GM12873 (cell line): ENCODE data around the gene MARCHF9.

Source experiments
- TF ChIP-seq, protein P1 (sequence below): IDR thresholded peaks from 2 replicates; pipeline ENCODE4 v1.5.1; 2012; ENCODE audit warnings: low read depth, mild to moderate bottlenecking, moderate library complexity, low read length, control low read depth; ENCODE audit not compliant: insufficient read depth; ENCODE audit errors: missing control alignments

MARCHF9 gene

GRCh38 chr12:57734591-57734990 lies 20.3 kb upstream of the MARCHF9 start:
- TF ChIP-seq, protein P1, sequence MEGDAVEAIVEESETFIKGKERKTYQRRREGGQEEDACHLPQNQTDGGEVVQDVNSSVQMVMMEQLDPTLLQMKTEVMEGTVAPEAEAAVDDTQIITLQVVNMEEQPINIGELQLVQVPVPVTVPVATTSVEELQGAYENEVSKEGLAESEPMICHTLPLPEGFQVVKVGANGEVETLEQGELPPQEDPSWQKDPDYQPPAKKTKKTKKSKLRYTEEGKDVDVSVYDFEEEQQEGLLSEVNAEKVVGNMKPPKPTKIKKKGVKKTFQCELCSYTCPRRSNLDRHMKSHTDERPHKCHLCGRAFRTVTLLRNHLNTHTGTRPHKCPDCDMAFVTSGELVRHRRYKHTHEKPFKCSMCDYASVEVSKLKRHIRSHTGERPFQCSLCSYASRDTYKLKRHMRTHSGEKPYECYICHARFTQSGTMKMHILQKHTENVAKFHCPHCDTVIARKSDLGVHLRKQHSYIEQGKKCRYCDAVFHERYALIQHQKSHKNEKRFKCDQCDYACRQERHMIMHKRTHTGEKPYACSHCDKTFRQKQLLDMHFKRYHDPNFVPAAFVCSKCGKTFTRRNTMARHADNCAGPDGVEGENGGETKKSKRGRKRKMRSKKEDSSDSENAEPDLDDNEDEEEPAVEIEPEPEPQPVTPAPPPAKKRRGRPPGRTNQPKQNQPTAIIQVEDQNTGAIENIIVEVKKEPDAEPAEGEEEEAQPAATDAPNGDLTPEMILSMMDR = no peak

GRCh38 chr12:57735198-57735855 lies 19.6 kb upstream of the MARCHF9 start:
- TF ChIP-seq, protein P1 = no peak

DNA sequence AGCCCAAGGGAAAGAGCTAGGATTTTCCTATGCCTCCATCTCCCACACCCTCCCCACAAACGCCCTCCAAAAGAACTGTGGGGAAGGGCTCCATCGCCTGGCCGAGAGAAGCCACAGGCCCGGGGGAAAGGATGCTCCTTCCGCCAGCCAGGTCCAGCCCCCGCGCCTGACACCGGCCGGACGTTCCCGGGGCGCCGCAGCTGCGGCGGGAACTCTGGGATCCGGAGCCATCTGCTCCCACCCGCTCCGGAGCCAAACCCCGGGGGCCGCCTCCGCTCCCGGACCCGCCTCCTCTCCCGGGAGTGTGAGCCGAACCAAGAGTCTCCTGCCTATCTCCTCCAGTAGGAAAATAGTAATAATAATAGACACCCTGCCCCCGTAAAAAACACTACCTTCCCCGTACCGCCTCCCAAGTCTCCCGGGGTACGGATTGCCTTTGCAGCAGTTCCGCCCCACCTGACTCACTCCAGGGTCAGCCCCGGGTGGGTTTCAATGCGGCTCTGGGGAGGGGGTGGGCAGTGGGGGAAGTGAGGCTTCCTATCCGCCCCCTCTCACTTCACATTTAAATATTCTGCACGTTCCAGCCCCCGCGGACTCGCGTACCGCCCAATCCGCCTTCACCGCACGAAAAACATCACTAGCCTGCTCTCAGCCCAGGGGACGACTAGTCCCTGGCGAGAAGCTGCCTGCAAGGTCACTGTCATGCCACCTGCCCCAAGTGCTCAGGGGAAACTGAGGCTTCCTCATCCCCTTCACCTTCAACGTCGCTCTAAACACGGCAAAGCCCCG lies 18.8 kb upstream of the MARCHF9 start:
- TF ChIP-seq, protein P1 = no peak

GRCh38 chr12:57736741-57737466 lies 18.0 kb upstream of the MARCHF9 start:
- TF ChIP-seq, protein P1 = no peak

DNA sequence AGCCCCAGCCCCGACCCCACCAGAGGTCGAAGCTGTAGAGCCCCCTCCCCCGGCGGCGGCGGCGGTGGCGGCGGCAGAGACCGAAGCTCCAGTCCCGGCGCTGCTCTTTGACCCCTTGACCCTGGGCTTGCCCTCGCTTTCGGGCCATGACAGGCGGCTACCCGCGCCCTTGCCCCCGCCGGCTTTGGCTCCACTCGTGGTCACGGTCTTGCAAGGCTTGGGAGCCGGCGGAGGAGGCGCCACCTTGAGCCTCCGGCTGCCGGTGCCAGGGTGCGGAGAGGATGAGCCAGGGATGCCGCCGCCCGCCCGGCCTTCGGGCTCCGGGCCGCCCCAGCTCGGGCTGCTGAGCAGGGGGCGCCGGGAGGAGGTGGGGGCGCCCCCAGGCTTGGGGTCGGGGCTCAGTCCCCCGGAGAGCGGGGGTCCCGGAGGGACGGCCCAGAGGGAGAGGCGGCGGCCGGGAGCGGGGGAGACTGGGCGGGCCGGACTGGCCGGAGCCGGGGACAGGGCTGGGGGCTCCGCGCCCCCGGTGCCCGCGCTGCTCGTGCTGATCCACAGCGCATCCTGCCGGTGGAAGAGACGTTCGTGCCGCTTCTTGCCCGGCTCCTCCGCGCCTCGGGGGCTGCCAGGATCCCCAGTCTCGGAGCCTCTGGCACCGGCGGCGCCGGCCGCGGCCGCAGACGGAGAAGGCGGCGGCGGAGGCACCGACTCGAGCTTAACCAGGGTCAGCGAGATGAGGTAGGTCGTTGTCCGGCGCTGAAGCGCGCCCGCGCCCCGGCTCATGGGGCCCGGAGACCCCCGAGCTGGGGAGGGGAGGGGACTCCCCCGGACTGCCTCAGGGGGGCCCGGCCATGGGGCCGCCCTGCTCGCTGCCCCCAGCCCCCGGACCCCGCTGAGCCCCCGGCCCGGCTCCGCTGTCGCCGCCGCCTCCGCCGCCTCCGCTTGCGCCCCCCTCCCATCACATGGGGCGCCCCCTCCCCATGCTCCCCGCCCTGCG lies 17.1 kb upstream of the MARCHF9 start:
- TF ChIP-seq, protein P1 = no peak

GRCh38 chr12:57738661-57739237 lies 16.2 kb upstream of the MARCHF9 start, which contains the start of gene AGAP2:
Gene AGAP2 (minus strand): TSS chr12:57738742. CDS start chr12:57738246, 496 bp downstream.
- TF ChIP-seq, protein P1 = no peak
